ENCODE results near the gene OTC.

DNA sequence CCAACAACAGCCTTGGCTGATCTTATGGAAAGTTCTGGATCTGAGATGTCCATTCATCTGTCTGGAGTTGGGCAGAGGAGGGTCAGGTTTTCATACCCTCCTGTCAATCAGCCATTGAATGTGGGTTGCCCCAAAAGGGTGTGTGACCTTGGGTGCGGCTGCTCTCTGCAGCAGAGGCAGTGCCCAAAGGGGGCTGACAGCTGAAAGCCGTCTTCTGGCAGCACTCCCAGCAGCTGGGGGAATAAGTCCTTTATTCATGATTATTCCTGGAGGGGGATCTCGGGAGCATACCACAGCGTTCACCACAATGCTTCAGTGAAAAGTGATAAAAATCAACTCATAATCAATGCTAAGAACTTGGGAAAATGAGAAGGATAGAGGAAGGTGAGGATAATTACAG lies 54.7 kb downstream of the OTC start:
- no peak for TF ChIP-seq SPI1 (IDR thresholded peaks at IDR 0.05; ENCODE audit: borderline replicate concordance, low read depth)
- TF ChIP-seq, protein P1, sequence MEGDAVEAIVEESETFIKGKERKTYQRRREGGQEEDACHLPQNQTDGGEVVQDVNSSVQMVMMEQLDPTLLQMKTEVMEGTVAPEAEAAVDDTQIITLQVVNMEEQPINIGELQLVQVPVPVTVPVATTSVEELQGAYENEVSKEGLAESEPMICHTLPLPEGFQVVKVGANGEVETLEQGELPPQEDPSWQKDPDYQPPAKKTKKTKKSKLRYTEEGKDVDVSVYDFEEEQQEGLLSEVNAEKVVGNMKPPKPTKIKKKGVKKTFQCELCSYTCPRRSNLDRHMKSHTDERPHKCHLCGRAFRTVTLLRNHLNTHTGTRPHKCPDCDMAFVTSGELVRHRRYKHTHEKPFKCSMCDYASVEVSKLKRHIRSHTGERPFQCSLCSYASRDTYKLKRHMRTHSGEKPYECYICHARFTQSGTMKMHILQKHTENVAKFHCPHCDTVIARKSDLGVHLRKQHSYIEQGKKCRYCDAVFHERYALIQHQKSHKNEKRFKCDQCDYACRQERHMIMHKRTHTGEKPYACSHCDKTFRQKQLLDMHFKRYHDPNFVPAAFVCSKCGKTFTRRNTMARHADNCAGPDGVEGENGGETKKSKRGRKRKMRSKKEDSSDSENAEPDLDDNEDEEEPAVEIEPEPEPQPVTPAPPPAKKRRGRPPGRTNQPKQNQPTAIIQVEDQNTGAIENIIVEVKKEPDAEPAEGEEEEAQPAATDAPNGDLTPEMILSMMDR (IDR thresholded peaks at IDR 0.05; ENCODE audit: insufficient read depth, low read length) = no peak

Data from HL-60 (cell line).